ENCODE results near the gene SAMD10.

DNA sequence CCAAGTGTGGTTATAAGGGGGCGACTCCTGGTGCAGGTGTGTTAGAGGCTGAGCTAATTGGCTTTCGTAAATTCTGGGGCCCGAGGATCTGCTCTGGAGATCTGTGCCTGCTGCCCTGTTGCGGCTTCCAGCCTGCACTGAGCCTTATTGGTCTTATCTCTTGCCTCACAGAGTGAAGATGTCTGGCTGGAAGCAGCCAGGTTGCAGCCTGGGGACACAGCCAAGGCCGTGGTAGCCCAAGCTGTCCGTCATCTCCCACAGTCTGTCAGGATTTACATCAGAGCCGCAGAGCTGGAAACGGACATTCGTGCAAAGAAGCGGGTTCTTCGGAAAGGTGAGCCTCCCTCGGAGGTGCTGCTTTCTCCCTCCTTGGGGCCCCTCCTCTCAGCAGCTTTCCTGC is 21.5 kb upstream of the SAMD10 start:
- no peak for TF ChIP-seq EZH2phosphoT487 (IDR thresholded peaks at IDR 0.05; ENCODE audit: low read length)
- no peak for TF ChIP-seq CTCF (IDR thresholded peaks at IDR 0.05; ENCODE audit: low read length)
